GM13977 (cell line): ENCODE data around the gene KRTAP10-10.
"Not testable (repeated sequence)": the region's sequence is repeated elsewhere in the genome, so short reads cannot be mapped to it uniquely, and the experiment has no call there.

Source experiments
- DNase-seq: peaks from one replicate; pipeline ENCODE4 v3.0.0; 2012; ENCODE audit warnings: low spot score
- CTCF ChIP-seq: IDR thresholded peaks from 2 replicates; pipeline ENCODE4 v1.5.1; 2012; ENCODE audit warnings: mild to moderate bottlenecking, control low read depth; ENCODE audit not compliant: insufficient read depth; ENCODE audit errors: extremely low read depth, missing control alignments
- in situ Hi-C: fragments of 300-500 bp; cut with MboI; formaldehyde crosslinking; loops from one replicate; pipeline ENCODE4 v1.12.0; 2022; ENCODE audit warnings: low sequenced_read_pairs, low pct_unique_long_range_greater_than_20kb, mixed read lengths, inconsistent platforms; ENCODE audit not compliant: unreplicated experiment

KRTAP10-10 gene

GRCh38 chr21:44657635-44658540 lies 20.7 kb downstream of the KRTAP10-10 start, which contains the start of gene KRTAP12-3:
KRTAP12-3 (plus strand) TSS chr21:44657932; CDS start chr21:44657980, 48 bp downstream.
- no peak for DNase-seq
- no peak for TF ChIP-seq CTCF
- in situ Hi-C loops: no loop called here

- no peak for TF ChIP-seq CTCF
- no peak for DNase-seq
- in situ Hi-C loops: no loop called here
Observed at GRCh38 chr21:44658541-44658910, 21.4 kb downstream of the KRTAP10-10 start.

GRCh38 chr21:44658913-44659595 lies 21.9 kb downstream of the KRTAP10-10 start:
- DNase-seq: no peak
- in situ Hi-C loops: no loop called here
- TF ChIP-seq CTCF: no peak

DNA sequence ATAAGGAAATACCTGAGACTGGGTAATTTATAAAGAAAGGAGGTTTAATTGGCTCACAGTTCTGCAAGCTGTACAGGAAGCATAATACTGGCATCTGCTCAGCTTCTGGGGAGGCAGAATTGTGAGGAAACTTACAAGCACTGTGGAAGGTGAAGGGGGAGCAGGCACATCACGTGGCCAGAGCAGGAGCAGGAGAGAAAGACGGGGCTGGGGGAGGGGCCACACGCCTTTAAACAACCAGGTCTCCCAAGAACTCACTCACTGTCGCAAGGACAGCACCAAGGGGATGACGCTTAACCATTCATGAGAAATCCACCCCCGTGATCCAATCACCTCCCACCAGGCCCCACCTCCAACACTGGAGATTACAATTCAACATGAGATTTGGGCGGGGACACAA lies 24.4 kb downstream of the KRTAP10-10 start:
- DNase-seq, in situ Hi-C loops: not testable (repeated sequence)

- in situ Hi-C loops: no loop called here
- TF ChIP-seq CTCF: no peak
Observed at GRCh38 chr21:44664691-44665090, 27.5 kb downstream of the KRTAP10-10 start.

GRCh38 chr21:44666401-44667320 lies 29.5 kb downstream of the KRTAP10-10 start, which contains the start of gene KRTAP12-2:
KRTAP12-2 (minus strand) TSS chr21:44666927; CDS start chr21:44666886, 41 bp downstream.
- in situ Hi-C loops: no loop called here
- no peak for DNase-seq
- TF ChIP-seq CTCF: no peak

More at GRCh38 chr21:44664691-44665090, 27.5 kb downstream of the KRTAP10-10 start:
- no peak for DNase-seq
